Measurements from ENCODE around the gene WDR19. TPM values are rescaled to one million over a fixed set of nuclear protein-coding genes. Genes with fewer than 3 reads are reported as not detected.
"Not testable (repeated sequence)": the region's sequence is repeated elsewhere in the genome, so short reads cannot be mapped to it uniquely, and the experiment has no call there.

The WDR19 gene
- total RNA-seq, 1 donor: 46.2 TPM

DNA sequence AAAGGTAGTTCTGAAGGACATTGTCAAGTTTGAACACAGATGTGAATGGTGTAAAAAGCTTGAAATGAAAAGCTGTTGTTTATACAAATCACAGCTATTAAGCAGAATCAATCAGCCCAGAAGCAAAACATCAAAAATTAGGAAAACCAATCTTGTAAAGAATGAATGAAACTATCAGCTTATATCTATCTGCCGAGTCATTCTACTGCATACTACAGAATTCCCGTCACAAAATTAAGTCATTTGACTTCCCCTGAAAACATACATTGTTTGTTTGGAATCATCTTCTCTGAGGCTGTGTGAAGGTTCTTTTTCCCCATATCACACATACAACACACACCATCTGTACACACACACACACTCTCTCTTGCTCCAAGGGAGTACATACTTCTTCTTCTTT is 103.5 kb downstream of the WDR19 start:
- DNase-seq (ENCODE audit: low read depth): no peak
- TF ChIP-seq, protein P1, sequence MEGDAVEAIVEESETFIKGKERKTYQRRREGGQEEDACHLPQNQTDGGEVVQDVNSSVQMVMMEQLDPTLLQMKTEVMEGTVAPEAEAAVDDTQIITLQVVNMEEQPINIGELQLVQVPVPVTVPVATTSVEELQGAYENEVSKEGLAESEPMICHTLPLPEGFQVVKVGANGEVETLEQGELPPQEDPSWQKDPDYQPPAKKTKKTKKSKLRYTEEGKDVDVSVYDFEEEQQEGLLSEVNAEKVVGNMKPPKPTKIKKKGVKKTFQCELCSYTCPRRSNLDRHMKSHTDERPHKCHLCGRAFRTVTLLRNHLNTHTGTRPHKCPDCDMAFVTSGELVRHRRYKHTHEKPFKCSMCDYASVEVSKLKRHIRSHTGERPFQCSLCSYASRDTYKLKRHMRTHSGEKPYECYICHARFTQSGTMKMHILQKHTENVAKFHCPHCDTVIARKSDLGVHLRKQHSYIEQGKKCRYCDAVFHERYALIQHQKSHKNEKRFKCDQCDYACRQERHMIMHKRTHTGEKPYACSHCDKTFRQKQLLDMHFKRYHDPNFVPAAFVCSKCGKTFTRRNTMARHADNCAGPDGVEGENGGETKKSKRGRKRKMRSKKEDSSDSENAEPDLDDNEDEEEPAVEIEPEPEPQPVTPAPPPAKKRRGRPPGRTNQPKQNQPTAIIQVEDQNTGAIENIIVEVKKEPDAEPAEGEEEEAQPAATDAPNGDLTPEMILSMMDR (IDR thresholded peaks at IDR 0.05; ENCODE audit: insufficient read depth, low read length): no peak
- H3K4me3 ChIP-seq (ENCODE audit: low read depth, low read length): no peak overlapping the region

- TF ChIP-seq, protein P1 (IDR thresholded peaks at IDR 0.05; ENCODE audit: insufficient read depth, low read length): no peak
- H3K4me3 ChIP-seq (ENCODE audit: low read depth, low read length): no peak overlapping the region
- no peak for DNase-seq (ENCODE audit: low read depth)
These were observed 103.9 kb downstream of the WDR19 start for GRCh38 chr4:39286263-39286662.

DNA sequence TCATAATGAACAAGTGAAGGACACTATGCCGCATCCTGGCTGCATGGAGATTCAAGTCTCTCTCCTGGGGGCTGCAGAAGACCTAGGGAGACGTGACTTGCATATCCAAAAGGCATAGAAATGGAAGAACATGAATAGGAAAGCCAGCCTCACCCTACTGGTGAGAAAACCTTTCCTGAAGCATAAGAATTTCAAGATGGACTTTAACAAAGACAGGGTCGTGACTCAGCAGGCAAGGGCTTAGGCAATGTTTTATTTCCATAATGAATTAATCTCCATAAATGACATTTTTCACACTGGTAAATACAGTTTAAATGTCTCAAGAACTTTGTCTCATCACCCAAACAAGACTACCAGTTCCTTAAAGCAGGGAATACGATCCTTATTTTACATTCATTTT is 104.9 kb downstream of the WDR19 start:
- no peak overlapping the region for H3K4me3 ChIP-seq (ENCODE audit: low read depth, low read length)
- no peak for DNase-seq (ENCODE audit: low read depth)
- TF ChIP-seq, protein P1 (IDR thresholded peaks at IDR 0.05; ENCODE audit: insufficient read depth, low read length): no peak

- no peak overlapping the region for H3K4me3 ChIP-seq (ENCODE audit: low read depth, low read length)
- TF ChIP-seq, protein P1 (IDR thresholded peaks at IDR 0.05; ENCODE audit: insufficient read depth, low read length): no peak
- DNase-seq (ENCODE audit: low read depth): no peak
These were observed 109.4 kb downstream of the WDR19 start for GRCh38 chr4:39291686-39292085.

GRCh38 chr4:39292433-39292832 is 110.1 kb downstream of the WDR19 start:
- H3K4me3 ChIP-seq (ENCODE audit: low read depth, low read length); DNase-seq (ENCODE audit: low read depth): not testable (repeated sequence)

DNA sequence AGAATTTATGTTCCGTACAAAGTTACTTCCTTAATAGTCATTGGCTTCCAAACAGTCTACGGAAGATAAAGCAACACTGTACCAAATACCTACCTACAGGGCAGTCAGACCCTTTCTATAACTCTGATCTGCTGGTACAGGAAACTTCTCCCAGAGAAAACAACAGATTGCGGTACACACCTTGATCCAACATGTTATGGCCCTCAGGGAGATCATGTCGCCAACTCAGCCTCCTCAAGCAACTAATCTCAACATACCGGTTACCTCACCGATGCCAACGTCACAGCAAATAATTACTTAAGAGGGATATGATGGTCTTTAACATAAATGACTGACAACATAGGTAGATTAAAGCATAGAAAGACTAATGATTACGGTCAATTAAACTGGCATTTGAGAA is 113.5 kb downstream of the WDR19 start:
- H3K4me3 ChIP-seq (ENCODE audit: low read depth, low read length): no peak overlapping the region
- TF ChIP-seq, protein P1 (IDR thresholded peaks at IDR 0.05; ENCODE audit: insufficient read depth, low read length): no peak
- no peak for DNase-seq (ENCODE audit: low read depth)

DNA sequence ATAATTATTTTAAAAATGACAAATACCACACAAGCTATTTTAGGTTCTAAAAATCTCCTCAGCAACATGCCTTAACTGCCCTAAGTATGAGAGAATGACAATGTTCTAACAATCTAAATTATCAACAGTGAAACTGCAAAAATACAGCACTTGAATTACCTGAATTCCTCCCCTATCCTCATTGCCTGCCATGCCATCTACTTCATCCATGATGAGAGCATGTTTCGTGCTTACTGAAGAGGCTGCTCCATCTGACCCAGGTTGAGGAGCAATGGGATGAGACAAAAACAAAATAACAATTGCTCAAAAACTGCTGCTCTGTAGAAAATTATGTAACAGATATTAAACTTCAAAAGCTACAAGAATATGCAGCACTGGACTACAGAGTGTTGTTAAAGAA is 120.6 kb downstream of the WDR19 start:
- no peak for DNase-seq (ENCODE audit: low read depth)

More for the DNA sequence above, 120.6 kb downstream of the WDR19 start:
- TF ChIP-seq, protein P1 (IDR thresholded peaks at IDR 0.05; ENCODE audit: insufficient read depth, low read length): no peak
- no peak overlapping the region for H3K4me3 ChIP-seq (ENCODE audit: low read depth, low read length)
